GM19467 (cell line): ENCODE data around the gene SUGT1.
"Not testable (repeated sequence)": the region's sequence is repeated elsewhere in the genome, so short reads cannot be mapped to it uniquely, and the experiment has no call there.

Experiments
- ATAC-seq: cut with Tn5 transposase; IDR thresholded peaks from one replicate; pipeline ENCODE4 v1.9.1; 2021; ENCODE audit warnings: mild to moderate bottlenecking, moderate library complexity; ENCODE audit not compliant: unreplicated experiment

SUGT1 gene

DNA sequence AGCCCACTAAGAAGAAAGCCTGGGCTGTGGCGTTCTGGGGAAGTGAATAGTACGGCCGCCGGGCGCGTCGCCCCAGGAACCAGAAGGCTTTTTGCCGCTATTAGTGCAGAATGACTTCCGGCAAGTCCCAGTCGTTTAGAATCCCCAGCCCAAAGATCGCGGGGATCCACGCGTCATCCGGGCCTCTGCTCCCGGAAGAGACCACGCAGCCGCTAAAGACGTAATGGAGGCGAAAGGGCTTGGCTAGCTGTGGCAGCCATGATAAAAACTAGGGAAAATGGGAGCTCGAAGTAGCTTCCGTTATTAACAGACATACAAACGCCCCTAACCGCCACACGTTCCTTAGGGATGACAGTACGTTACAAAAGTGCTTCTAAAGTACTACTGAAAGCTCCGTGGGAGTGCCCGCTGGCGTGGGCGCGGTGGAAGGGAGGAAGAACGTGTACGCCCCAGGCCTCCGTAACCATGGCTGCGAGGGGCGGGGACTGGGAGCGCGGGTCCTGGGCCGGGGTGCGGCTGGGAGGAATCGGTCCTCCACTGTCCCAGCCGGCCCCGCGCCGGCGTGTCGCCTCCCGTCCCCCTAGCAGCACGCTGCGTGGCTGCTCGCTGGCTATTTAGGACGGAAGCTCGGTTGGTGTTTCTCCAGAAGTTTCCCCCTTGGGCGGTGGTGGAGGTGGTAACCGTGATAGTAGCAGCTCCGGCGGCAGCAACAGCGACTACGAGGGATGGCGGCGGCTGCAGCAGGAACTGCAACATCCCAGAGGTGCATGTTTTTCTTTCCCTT is at the start of gene SUGT1:
Gene SUGT1, plus strand, starts transcription at position 641 of the 784 bp plus-strand sequence. Its CDS starts 85 bp downstream, at position 726.
- ATAC-seq, result peak; percentile 97

DNA sequence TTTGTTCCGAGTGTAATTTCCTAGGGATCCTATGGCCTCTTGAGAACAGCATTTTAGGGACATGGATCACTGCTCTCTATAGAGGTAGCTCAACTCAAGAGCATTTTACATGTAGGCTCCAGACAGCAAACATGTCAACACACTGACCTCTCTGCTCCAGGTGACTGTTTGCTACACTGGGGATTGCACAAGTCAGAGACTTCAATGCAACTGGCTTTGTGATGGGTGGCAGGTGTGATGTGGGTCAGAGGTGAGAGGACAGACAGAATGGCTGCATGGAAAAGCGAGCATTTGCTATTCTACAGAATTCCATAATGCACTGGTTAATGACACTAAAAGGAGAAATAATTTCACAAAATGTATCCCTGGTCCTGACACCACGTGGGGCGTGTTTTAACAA is 49.3 kb upstream of the SUGT1 start:
- ATAC-seq, result not testable (repeated sequence)

DNA sequence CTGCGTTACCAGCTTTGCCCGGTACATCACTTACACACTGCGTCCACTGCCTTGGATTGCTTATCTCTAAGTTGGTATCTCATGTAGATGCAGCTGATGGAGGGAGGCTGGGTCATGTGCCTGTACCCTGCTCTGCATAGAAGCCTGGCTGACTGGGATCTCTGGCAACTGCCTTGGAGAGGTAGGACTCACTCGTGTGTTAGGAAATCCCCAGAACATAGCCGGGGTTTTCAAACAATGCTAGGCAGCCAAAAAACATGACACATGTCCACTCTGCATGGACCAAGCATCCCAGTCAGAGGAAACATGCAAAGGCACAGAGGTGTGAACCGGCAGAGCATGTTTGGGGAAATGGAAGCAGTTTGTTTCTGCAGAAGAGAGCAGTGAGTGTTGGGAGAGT is 46.5 kb upstream of the SUGT1 start:
- ATAC-seq, result not testable (repeated sequence)

DNA sequence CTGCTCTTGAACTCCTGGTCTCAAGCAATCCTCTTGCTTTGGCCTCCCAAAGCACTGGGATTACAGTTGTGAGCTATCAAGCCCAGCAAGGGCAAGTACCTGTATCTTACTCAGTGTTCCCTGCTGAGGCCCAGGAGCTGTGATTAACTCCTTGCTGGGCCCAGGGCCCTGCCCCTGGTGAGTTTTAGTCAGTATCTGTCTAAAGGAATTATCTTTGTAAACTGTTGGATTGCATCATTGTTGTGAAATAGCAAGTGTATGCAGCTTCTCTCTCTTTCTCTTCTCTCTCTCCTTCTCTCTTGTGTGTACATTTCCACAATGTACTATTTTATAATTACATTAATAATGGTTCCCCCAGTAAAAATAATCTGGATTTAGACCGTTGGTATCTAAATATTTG is 45.8 kb upstream of the SUGT1 start:
- ATAC-seq, result not testable (repeated sequence)

DNA sequence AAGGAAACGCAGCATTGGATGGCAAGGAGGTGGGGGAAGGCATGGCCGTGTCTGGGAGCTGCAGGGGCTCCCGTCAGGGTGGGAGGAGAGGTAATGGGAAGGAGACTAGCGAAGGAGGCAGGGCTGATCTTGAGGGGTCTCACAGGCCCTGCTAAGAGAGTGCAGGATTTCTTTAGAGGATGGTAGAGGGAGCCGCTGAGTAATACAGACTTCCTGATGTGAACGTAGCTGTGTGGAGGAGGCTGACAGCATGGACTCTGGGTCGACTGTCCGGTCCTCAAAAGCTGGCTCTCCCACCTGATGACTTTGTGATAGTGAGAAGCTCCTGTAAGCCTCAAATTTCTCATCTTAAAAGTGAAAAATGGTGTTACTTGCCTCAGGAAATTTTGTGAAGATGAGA is 44.5 kb upstream of the SUGT1 start:
- ATAC-seq, result not testable (repeated sequence)

DNA sequence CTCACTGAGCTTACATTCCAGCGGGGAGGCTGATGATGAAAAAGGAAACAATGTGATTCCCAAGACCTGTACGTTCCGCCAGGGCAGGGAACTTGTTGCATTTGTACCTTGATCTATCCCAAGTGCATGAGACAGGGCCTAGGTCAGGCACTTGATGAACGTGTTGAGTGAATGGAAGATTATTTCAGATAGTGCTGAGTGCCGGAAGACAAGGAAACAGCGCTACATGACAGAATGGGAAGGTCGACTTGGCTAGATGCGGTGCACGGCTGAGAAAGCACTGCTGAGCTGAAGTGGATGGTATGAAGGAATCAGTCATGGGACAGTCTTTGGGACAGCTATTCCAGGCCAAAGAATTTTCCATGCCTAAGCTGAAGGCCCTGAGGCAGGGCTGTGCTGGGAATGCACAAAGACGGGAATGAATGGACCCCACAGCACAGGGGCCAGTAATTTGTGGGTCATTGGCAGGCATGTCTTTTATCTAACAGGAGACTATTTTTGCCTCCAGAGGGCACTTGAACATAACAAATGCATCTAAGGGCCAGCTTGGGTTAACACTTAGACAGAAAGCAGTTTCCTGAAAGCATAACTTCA is 43.5 kb upstream of the SUGT1 start:
- ATAC-seq, result not testable (repeated sequence)

DNA sequence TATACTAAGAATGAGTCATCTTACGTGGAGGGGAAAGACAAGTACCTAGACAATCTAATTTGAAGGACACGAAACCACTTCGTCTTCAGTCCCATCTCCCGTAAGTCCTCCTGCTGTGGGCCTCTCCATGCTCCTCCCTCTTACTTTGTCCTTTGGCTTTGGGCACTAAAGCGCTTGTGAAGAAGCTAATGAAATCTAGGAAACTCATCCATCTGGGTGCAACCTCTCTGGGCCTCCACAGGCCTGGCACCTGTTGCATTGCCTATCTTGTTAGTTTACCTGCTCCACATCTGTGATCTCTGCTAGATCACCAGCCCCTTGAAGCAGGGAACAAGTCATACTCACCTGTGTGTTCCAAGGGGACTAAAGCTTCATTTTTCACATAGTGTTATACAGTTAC is 42.5 kb upstream of the SUGT1 start:
- ATAC-seq, result not testable (repeated sequence)

DNA sequence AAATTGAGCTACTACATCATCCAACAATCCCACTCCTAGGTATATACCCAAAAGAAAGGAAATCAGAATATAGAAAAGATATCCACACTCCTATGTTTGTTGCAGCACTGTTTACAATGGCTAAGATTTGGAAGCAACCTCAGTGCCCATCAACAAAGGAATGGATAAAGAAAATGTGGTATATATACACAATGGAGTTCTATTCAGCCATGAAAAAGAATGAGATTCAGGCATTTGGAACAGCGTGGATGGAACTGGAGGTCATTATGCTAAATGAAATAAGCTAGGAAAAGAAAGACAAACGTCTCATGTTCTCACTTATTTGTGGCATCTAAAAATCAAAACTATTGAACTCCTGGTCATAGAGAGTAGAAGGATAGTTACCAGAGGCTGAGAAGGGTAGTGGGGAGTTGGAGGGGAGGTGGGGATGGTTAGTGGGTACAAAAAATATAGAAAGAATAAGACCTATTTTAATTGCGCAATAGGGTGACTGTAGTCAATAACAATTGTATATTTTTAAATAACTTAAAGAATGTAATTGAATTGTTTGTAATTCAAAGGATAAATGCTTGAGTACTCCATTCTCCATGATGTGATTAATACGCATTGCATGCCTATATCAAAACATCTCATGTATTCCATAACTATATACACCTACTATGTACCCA is 37.4 kb upstream of the SUGT1 start:
- ATAC-seq, result no peak

DNA sequence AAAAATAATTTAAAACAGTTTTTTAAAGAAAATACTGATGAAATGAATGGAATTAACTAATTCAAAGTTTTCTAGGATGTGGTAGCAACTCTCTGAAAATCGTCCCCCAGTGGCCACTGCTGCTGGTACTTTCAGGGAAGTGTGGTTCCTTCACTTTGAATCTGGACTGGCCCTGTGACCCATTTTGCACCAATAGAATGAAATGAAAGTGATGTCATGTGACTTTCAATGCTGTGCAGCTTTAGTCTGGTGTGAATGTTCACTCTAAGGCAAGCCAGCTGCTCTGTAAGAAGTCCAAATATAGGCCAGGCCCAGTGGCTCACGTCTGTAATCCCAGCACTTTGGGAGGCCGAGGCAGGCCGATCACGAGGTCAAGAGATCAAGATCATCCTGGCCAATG is 36.8 kb upstream of the SUGT1 start:
- ATAC-seq, result no peak

DNA sequence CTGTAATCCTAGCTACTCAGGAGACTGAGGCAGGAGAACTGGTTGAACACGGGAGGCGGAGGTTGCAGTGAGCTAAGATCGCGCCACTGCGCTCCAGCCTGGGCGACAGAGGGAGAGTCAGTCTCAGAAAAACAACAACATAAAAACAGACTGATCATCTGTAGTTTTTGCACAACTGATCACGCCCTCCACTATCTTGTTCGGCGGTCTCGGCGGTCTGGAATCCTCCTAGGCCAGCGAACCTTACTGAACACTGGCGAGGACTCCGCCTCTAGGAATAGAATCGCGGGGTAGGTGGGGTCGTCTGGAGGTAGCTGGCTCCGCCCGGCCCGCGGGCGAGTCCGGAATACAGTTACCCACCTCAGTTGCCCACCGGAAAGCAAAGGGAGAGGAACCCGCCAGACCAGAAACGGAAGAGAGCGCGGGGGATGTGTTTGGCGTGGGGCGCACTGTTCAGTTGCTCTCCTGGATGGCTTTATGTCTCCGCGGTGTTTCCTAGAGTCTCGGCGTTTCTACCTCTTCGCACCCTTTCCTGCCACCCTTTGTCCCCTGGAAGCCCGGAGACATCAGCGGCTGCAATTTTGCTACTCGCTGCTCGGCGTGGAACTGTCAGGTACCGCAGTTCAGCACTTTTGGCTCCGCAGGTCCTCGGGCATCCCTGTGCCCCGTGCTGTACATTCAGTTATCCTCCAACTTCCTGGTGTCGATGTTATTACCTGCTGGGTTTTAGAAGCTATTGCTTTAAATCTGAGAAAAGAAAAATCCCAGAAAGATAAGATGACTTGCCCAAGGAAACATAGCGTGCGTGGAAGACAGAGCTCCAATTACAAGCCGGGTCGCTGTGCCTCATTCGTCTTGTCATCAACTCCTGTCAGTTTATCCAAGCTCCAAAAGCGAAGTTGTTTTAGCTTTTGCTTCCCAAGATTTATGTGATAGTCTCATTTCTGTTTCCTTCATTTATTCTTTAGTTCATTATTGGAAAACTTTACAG is 35.3 kb upstream of the SUGT1 start:
- ATAC-seq, result peak; percentile 96

DNA sequence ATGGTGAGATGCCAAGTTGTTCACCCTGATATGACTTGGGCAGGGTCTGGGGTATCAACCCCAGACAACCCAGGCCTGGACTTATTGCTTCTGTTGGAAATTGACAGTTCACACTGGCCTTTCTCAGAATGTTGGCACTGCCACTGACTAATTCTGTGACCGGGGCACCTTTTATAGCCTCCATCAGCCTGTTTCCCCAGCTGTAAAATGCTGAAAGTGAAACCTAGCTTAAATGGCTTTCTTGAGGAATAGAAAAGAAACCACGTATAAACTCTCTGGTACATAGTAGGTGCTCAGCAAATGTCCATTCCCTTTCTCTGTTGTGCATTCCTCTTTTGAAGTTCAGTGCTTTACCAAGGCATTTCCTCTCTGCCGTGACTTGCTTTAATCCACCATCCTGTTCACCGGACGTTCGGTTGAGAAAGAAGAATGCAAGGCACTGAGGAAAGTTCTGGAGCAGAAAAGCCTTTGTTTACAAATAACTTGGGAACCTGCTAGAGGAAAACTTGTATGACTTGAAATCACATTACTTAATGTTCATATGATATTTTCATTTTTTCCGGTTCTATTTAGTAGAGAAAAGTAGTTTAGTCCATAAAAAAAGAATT is 21.4 kb upstream of the SUGT1 start:
- not testable (repeated sequence) for ATAC-seq

DNA sequence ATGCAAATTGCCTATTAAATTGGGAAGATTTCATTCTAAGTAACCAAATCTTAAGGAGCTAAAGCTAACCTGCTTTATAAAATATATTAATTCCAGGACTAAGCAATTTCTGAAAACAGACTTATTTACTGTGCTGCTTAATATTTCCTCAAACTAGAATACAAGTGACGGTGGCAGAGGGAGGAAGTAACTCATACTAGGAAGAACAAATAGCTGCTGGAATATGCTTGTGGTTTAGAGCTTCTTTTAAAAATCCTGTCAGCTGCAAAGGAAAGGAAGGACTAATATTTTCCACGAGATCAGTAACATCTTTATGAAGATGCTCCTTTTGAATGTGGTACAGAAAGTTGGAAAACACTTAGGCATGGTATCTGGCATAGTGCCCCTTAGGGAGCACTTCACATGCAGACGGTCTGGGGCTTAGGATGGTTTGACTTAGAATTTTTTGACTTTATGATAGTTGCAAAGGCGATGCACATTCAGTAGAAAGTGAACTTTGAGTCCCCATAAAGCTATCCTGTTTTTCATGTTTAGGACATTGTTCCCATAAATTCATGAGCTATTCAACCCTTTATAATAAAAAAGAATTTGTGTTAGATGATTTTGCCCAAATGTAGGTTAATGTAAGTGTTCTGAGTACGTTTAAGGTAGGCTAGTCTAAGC is 13.8 kb upstream of the SUGT1 start:
- no peak for ATAC-seq

DNA sequence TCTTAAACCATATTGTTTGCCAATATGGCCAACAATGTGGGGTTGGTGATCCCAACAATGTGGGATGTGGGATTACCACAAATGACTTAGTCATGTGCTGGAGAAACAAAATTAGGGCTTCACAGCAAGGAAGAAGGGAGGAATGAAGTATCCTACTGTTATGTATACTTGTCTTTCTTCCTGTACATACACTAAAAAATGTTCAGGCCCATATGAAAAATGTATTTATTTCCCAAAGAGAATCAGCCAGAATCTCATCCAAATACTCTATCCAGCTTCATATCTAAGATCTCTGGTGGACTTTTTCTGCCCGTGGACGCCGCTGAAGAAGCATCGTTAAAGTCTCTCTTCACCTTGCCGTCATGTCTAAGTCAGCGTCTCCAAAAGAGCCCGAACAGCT is 10.5 kb upstream of the SUGT1 start, which contains the start of gene HNRNPA1L2:
Gene HNRNPA1L2, plus strand, starts transcription at position 301 of the 400 bp plus-strand sequence. Its CDS starts 62 bp downstream, at position 363.
- no peak for ATAC-seq

DNA sequence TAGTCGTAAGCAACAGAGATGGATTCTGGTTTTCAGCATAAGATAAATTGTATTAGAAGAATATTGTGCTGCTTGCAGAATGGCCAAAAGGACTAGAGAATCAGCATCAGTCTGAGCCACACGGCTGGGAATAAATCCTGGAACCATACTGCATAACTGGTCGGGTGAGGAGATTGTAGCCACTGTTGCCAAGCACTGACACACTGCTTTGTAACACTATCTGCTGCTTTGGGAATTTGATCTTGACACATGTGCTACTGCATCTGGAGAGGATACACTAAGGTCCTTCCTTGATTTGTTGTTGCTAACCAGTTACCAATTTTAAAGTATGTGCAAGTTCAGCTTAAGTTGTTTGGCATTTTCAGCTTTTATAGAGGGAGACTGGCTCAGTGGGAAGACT is 8.5 kb upstream of the SUGT1 start:
- ATAC-seq, result no peak

DNA sequence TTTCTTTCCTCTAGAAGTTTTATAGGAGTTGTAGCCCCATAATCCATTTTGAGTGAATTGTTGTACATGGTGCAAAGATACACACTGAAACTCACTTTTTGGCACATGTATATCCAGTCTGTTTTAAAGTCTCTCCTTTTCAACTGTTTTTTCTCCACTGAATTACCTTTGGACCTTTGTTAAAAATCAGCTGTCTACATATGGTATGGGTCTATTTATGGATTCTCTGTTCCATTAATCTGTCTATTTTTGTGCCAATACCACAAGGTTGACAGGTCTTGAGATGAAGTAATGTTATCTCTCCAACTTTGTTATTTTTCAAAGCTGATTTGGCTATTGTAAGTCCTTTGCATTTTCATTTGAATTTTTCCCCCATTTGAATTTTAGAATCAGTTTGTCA is 5.7 kb upstream of the SUGT1 start:
- ATAC-seq, result no peak

DNA sequence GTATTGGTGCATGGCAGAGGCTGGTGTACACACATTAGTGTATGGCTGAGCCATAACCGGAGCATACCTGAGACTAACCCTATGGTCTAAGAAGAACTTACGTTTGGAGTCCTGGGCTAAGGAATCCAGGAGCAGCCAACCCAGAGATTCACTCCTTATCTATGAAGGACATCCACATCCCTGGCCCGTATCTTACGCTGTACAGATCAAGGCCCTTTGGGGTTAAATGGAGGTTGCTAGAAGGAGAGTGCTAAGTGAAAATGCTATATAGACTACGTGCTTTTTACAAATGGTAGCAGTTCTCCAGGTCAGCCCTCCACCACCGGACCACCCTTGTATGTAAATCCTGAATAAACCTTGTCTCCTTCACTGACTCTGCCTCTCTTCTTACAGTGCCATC is 1.9 kb upstream of the SUGT1 start:
- ATAC-seq, result no peak

DNA sequence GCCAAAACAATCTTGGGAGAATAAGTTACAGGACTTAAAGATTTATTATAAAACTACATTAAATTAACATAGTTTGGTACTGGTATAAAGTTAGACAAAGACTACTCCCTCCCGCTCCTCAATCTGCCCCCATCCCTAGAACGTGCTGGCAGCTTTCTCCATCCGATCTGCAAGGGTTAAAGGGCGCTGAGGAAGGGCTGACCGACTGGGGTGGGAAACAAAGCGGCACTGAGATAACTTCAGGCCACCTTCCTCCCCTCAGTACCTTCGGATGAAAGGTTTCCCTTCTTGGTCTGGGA is 790 bp upstream of the SUGT1 start:
- ATAC-seq, result peak; percentile 9

DNA sequence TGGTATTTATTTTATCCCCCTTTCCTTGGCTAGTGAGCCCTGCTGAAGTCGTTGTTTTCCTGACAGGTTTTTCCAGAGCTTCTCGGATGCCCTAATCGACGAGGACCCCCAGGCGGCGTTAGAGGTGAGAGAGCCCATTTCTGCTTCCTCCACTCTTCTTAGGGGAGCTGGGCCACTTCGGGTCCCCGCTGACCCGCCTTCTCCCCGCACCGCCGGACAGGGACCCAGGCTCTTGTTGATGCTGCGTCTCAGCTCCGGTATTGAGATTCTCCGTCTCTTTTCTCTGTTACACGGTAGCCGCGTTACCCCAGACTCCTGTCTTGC is 306 bp downstream of the SUGT1 start:
- ATAC-seq, result peak; percentile 27

DNA sequence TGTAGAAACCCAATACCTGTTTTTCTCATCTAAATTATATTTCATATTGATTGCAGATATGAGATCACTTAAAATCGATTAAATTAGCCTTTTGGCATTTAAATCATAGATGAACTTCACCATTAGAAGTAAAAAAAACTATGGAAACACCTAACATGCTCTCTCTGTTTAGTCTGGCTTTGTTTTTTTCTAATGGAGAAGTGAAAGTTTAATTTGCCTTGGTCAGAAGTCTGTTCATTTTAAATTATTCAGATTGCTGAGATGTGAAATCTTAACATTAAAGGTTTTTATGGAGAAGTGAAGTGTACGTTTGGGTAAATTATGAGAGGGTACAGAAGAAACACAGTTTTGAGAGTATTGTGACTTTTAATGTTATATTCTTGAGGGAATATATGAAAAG is 6.7 kb downstream of the SUGT1 start:
- no peak for ATAC-seq

DNA sequence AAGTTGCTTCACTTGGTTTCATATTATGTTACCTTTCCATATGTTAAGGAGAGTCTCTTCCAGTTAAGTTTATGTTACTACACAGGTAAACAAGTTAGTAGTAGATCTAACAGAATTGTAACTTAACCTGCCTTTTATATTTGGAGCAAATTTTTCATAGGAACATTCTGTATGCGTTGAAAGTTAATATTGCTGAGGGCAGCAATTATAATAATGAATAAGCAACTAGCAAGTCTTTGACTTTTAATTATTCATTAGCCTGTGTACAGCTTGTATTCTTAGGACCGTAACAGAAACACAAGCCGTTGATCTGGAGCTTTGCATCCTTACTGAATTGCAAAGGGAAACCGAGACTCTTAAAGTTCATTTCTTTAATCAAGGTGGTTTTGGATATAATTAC is 11.6 kb downstream of the SUGT1 start:
- no peak for ATAC-seq
